ENCODE measurements around the gene PTPRD.
A peak's percentile ranks its signal among the peaks of the same experiment; 100 is the strongest.
"Not testable (repeated sequence)": the region's sequence is repeated elsewhere in the genome, so short reads cannot be mapped to it uniquely, and the experiment has no call there.

The PTPRD gene

DNA sequence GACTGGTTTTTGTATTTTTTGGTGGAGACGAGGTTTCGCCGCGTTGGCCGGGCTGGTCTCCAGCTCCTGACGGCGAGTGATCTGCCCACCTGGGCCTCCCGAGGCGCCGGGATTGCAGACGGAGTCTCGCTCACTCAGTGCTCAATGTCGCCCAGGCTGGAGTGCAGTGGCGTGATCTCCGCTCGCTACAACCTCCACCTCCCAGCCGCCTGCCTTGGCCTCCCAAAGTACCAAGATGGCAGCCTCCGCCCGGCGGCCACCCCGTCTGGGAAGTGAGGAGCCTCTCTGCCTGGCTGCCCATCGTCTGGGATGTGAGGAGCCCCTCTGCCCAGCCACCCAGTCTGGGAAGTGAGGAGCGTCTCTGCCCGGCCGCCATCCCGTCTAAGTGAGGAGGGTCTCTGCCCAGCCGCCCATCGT lies 163.6 kb downstream of the PTPRD start:
- DNase-seq, result not testable (repeated sequence)

DNA sequence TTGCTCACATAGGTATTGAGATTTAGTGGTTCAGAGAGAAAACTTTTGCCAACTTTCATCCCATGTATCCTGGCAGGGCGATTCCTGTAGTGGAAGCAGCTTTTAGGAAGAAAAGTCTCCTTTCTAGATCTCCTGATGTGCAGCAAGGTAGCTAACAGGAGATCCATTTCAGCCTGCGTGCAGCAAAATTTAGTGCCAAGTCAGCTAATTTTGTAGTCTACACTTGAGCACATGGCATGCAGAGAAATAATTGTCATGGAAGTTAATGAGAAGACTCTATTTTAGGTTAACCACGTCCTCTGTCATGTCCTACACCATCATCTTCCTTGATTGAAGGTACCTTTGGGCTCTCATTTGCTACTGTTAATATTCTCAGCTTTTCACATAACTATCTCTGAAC lies 165.8 kb downstream of the PTPRD start:
- no peak for DNase-seq

DNA sequence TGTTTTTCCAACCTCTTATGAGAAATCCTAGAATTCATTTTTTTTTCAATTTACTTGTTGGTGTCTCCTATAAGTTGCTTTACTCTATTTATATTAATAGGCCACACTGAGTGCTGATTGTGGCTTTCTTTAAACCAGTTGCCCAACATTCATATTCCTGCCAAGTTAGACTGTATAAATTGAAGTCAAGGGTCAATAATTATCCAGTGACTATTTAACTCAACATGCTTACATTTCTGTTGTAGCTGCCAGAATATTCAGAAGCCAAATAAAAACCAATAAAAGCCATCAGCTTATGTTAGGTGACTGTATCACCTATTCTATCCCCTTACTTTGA lies 169.0 kb downstream of the PTPRD start:
- DNase-seq, result no peak

- DNase-seq, result no peak
These were observed 169.5 kb downstream of the PTPRD start for GRCh38 chr9:10443181-10443867.

DNA sequence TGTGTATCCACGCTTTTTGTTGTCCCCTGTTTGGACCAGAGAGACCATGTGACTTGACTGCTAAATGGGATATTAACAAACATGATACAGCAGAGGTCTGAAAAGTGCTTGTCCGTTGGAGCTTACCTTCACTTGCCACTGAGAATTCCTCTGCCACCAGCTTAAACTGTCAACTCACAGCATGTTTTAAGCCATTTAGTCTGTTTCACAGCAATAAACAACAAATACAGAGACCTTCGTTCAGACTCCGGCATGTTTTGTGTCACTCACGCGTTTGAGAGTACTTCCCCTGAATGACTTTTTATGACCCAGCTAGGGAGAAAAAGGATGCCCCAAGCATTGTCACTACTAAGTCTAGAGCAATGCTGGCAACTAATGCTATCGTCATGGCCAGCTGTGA lies 173.8 kb downstream of the PTPRD start:
- DNase-seq, result no peak

GRCh38 chr9:10436756-10437155 lies 176.0 kb downstream of the PTPRD start:
- DNase-seq, result no peak

DNA sequence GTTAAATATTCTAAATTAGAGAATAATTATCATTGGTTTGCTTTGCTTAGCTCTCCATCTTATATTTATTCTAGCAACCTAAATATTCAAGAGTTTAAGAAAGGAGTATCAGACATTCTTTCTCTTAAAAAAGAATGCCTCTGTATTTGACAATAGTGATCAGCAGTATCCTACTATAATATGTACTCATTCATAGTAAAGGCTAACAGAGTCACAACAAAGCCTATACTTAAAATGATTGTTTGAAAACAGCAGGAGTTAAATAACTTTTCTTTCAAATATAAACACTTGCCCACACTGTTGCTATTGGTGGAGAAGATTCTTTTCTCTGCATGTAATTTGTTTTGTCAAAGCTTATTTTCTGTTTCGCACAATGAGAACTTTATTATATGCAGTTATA lies 178.4 kb downstream of the PTPRD start:
- no peak for DNase-seq

- no peak for DNase-seq
These were observed 201.5 kb downstream of the PTPRD start for GRCh38 chr9:10411272-10411671.

DNA sequence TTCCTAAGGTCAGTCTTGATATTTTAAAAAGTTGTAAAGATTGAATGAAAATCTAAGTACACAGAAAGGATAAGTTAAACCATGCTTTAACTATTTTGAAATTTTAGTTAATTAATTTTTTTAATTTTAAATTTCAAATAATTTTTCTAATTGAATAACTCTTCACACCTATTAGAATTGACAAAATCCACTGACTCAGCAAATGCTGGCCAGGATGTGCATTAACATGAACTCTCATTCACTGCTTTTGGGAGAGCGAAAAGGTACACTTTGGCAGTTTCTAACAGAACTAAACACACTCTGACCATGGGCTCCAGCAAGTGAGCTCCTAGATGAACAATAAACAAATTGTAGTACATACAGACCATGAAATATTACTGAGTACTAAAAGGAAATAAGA lies 209.5 kb downstream of the PTPRD start:
- no peak for DNase-seq

DNA sequence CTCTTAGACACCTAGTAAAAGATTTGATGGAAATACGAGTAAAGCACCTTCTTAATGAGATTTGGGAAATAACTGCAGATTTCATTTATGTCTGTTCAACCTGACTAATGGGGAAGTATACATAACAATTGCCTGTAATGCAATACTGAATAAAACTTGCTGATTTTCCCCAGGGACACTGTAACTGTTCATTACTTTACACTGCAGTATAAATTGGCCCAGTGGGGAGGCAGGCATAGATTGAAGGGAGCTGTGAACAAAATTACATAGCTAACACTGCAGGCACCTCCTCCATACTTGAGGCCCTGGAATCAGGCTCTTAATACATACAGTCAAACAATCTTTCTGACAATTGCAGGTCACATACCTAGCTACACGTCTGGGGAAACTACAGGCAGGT lies 216.2 kb downstream of the PTPRD start:
- no peak for DNase-seq

GRCh38 chr9:10387282-10387681 lies 225.5 kb downstream of the PTPRD start:
- no peak for DNase-seq

GRCh38 chr9:10371824-10372223 lies 241.0 kb downstream of the PTPRD start:
- DNase-seq, result no peak

DNA sequence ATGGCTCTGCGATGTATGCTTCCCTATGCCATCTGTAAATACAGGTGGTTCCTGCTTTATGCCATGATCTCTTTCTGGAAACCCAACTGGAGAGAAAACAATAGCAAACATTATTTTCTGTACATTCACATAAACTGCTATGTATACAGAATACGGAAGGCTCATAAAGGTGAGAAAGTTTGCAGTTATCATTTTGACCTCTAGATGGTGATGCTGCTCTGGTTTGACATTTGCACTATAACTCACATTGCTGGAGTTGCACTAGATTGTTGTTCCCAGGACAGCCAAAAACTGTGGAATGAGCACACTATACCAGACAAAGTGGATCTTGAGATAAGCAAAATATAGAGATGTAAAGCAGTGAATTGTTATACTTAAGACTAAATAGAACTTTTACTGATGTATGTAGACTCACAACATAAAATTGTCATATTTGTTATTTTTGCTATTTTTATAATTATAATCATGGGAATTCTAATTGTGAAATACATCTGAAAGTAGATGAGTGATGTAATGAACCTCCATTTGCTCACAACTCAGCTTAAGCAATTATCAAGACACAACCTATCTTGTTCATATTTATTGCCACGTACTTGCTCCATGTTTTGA lies 246.5 kb downstream of the PTPRD start:
- peak; percentile 46 for DNase-seq

GRCh38 chr9:10354591-10354990 lies 258.2 kb downstream of the PTPRD start:
- no peak for DNase-seq

GRCh38 chr9:10345621-10346020 lies 267.2 kb downstream of the PTPRD start:
- DNase-seq, result not testable (repeated sequence)

DNA sequence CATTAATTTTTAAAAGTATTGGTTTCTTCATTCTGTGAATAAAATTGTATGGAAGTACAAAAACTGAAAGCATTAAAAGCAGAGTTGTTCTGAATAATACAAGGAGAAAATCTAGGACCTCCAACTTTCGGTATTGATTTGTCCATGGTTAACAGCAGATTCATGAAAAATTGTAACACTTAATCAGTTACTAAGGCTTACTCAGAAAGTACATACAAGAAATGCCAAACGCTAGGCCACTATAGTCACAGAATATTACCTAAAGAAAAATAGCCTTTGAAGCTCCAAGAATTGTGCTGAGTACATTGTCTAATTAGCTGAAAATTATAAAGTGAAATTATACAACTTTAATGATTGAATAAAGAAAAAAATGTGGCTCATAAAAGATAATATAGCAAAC lies 271.7 kb downstream of the PTPRD start:
- no peak for DNase-seq

DNA sequence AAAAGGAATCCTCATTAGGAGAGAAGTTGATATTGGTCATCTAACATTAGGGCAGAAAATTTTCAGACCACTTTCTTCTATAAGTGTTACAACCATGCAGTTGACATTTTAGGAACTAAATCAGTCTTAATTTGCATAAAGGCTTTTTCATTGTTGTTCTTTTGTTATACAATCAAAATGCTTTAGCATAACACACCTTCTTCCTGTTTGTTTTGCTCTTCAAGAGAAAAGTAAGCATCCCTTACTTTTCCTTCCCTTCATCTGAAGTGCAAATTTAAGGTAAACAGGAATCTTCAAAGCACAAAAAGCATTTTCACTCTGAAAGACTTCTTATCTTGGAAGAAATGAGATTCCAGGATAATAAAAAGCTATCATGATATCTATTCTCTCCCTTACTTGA lies 273.6 kb downstream of the PTPRD start:
- DNase-seq, result no peak

DNA sequence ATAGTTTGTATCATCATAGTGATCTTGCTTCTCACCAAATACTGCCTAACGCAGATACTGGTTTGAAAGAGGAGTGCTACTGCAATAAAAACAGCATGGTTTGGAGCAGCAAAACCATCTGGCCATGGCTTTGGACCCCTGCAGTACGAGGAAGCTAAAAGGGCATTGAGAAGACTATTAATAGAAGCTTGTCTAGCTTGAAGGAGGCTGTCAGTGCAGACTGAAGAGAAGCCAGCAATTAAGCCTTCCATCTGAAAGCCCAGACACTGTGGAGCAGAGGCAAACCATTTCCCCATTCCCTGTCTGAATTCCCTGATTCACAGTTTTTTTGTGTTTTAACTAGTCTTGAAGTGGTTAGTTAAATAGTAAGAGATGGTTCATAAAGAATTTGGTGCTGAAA lies 281.6 kb downstream of the PTPRD start:
- DNase-seq, result no peak

DNA sequence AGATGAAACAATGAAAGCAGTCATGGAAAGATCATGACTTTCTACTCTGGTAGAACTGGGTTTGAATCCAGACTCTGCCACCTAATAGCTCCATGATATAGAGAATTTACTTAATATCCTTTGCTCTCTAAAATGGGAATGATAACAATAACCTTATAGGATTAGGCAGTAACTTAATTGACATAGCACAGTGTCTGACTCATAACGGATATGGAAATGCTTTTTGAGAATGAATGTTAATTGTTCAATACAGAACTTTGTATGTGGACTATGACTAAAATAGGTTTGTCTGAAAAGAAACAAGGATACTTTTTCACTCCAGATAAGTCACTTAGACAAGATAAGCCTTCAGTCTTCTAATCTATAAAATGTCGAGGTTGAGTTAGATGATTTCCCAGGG lies 330.7 kb downstream of the PTPRD start:
- no peak for DNase-seq

DNA sequence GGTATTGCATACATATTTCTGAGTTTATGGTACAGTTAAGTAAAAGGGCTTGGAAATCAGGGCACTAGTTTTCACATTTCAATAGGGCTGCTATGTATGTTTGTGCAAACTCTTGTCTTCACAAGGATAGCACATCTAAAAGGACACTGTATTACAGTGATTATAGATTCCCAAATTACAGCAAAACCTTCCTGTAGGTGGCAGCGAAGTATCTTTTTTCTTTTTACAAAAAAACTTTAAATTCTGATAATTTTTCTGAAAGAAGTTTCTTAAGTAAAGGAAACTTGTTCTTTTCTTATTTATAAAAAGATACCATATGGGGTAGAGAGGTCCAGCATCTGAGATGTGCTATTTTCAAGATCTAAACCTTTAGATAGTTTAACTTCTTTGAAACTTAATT lies 337.8 kb downstream of the PTPRD start:
- DNase-seq, result no peak

GRCh38 chr9:10274175-10274574 lies 338.6 kb downstream of the PTPRD start:
- DNase-seq, result no peak

DNA sequence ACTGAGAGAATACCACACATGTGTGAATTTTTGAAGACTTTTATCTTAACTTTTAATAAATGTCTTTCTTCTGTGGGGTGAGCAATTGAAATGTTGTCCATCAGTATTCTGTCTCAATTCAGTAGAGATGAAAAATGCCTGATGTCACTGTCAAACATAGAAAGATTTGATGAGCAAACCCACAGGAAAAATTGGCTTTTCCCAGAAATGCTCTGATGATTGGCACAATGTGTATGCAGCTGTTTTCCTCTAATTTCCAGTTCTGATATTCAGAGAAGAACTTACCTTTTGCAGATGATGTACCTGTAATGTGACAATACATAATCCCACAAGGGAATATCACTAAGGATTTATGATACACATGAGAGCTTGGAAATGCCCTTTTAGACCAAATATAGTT lies 340.0 kb downstream of the PTPRD start:
- no peak for DNase-seq

DNA sequence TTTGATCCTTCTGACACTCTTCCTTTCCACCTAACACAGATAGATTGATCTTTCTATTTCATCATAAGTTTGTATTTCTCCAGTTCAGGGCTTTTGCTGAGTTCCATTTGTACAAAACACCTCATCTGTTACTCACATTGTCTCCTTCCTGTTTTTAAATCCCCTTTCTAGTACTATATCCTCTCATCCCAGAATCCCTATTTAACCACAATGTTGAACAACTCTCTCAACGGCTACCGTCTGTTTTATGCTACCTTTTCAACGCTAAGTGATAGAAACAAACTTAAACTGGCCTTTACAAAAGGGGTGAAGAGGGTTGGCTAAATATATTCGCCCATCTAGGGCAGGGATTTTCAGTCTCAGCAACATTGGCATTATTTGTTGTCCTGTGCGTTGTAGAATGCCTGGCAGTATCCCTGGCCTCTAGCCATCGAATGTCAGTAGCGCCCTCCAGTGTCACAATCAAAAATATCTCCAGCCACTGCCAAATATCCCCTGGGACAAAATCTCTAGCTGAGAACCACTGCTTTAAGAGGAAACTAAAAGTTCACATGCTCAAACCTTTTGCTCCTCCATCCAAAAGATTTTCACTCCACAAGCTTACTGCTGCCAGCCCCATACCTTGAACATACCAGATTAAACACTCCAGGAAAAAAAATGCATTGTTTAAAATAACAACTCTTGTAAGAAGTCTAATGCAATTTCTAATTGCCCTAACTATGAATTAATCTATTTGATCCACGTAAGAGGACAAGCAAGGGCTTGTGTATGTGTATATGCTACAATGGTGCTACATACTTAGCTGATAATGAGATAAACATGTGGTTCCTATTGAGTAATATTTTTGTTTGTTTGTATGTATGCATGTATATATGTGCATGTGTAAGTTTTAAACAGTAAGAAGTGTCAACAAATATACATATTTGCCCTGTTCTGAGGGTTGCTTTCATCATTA lies 344.0 kb downstream of the PTPRD start:
- DNase-seq, result peak; percentile 68

GRCh38 chr9:10265153-10265631 lies 347.6 kb downstream of the PTPRD start:
- no peak for DNase-seq
